Transverse colon (tissue), 4 donors: ENCODE results near the gene NKRF. TPM values are rescaled to one million over a fixed set of nuclear protein-coding genes. Genes with fewer than 3 reads are reported as not detected.
A peak's percentile ranks its signal among the peaks of the same experiment; 100 is the strongest.

Source experiments
- DNase-seq: peaks from one replicate; pipeline ENCODE4 v3.0.0-alpha.2; 2019
- H3K27ac ChIP-seq, 4 donors: fragments of 200-600 bp; sonication (generic); 2 replicates each; pipeline ENCODE4 v1.5.1; 2016 to 2018; ENCODE audit warnings: inconsistent platforms in 4 of 4
- H3K27me3 ChIP-seq: fragments of 200-600 bp; sonication (generic); 2 replicates; pipeline ENCODE4 v1.5.1; 2017; ENCODE audit warnings: inconsistent platforms
- H3K36me3 ChIP-seq, 4 donors: fragments of 200-600 bp; sonication (generic); 2 replicates each; pipeline ENCODE4 v1.5.1; 2017 to 2019; ENCODE audit warnings: inconsistent platforms in 4 of 4
- H3K4me1 ChIP-seq, 4 donors: fragments of 200-600 bp; sonication (generic); 2 replicates each; pipeline ENCODE4 v1.5.1; 2017 to 2020; ENCODE audit warnings: inconsistent platforms in 4 of 4
- H3K4me3 ChIP-seq, 4 donors: fragments of 200-600 bp; sonication (generic); 1 replicate in 1 of 4; 2 replicates in 3 of 4; pipeline versions ENCODE4 v1.5.1 to v1.6.1; 2017 to 2019; ENCODE audit warnings: inconsistent platforms in 4 of 4
- H3K9me3 ChIP-seq, 2 donors: fragments of 200-600 bp; sonication (generic); 2 replicates each; pipeline ENCODE4 v1.5.1; 2017 to 2019; ENCODE audit warnings: inconsistent platforms in 2 of 2
- EP300 ChIP-seq: sonication (generic); formaldehyde crosslinking; IDR thresholded peaks from one replicate; pipeline ENCODE4 v1.6.1; 2017; ENCODE audit warnings: antibody characterized with exemption, low read depth
- POLR2A ChIP-seq: fragments of 450-650 bp; IDR thresholded peaks from one replicate; pipeline ENCODE4 v1.6.1; 2016; ENCODE audit warnings: antibody characterized with exemption, mild to moderate bottlenecking, moderate library complexity
- POLR2AphosphoS5 ChIP-seq, 3 donors: sonication (generic); formaldehyde crosslinking; IDR thresholded peaks; one replicate each; pipeline ENCODE4 v1.6.1; 2016; ENCODE audit warnings: antibody characterized with exemption in 3 of 3
- WGBS, 2 donors: methylation state at CpG; one replicate each; pipeline ENCODE4 v1.1.5; 2018; ENCODE audit warnings: low coverage in 1 of 2; 5-methylcytosine and 5-hydroxymethylcytosine counted together
- in situ Hi-C, 4 donors: fragments of 200-750 bp; cut with MboI; loops; one replicate each; pipeline versions ENCODE4 v1.15.0 to v1.15.1; 2017; ENCODE audit warnings: low sequenced_read_pairs in 3 of 4, low pct_ligation_motif_present in 1 of 4, low pct_unique_long_range_greater_than_20kb in 1 of 4
- intact Hi-C: fragments of 100-400 bp; cut with DNase I; formaldehyde crosslinking; loops from one replicate; pipeline ENCODE4 v1.15.1; 2023; ENCODE audit warnings: low total_unique reads
- total RNA-seq, 4 donors: library from RNA; depleted of rRNA; stranded (reverse); fragments of >200 nt; gene quantifications; one replicate each; pipeline ENCODE4 v1.1.0, GENCODE V29; 2016
- TF ChIP-seq, protein P1 (sequence below), 5 experiments: fragments of 200-600 bp in 3 of 5; fragments of 450-650 bp in 2 of 5; sonication (generic) in 3 of 5; IDR thresholded peaks; 1 replicate in 2 of 5; 2 replicates in 3 of 5; pipeline ENCODE4 v1.5.1; 2016 to 2017; ENCODE audit warnings: antibody characterized with exemption in 5 of 5, inconsistent platforms in 3 of 5, mild to moderate bottlenecking in 2 of 5, moderate library complexity in 1 of 5

The NKRF gene
- 1 to 10 TPM; 1.5 to 6.8 (median 3.3) TPM for total RNA-seq

DNA sequence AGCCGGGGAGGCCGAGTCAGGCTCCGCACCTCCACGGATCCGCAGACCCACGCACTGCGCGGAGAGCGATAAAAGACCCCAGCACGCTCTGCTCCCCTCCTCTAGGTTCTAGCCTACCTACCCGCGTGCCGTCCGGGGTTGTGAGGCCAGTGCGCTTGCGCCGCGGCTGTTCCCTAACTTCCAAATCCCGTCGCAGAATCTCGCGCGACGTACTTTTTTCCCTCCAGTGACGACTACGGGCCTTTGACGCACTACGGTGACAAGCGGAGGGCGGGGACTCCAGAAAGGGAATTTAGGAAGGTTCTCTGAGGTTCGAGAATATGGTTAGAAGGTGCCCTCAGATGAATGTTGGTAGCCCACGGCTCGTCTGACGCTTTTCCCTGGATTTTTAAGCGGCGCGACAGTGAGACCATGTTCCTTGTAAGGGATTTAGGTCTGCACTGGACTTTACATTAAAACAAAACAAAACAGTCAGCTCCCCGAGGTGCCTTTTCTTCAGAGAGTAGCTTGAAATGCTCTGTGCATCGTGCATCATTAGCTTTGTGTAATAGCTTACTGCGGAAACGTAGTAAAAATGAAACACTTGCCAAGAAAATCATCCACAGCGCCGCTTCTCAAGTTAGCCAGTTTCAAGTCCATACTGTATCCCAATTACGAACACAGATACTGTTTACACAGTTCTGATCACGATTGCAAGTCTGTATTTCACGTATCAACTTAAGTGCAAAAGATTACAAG lies at the start of gene NKRF:
Gene NKRF, minus strand, starts transcription at position 145 of the 738 bp plus-strand sequence.
- H3K36me3 ChIP-seq = no peaks in the 10 kb centered on the region
- peak within 1 kb of the TSS; percentile 68 to 85 (median 78) for H3K4me3 ChIP-seq
- intact Hi-C loops (no loop called here), in situ Hi-C loops (no loop called here)
- no peaks in the 10 kb centered on the region for H3K9me3 ChIP-seq
- peaks cover 0 to 3% (median 0%) of the 10 kb centered on the region in 4 donors for H3K4me1 ChIP-seq
- WGBS, 2 donors = 46% methylated on average over 46 of the region's 46 CpGs; no CpG with 5 or more reads in 1 of the 2 donors
- peak; percentile 83 for TF ChIP-seq POLR2A
- TF ChIP-seq, protein P1, sequence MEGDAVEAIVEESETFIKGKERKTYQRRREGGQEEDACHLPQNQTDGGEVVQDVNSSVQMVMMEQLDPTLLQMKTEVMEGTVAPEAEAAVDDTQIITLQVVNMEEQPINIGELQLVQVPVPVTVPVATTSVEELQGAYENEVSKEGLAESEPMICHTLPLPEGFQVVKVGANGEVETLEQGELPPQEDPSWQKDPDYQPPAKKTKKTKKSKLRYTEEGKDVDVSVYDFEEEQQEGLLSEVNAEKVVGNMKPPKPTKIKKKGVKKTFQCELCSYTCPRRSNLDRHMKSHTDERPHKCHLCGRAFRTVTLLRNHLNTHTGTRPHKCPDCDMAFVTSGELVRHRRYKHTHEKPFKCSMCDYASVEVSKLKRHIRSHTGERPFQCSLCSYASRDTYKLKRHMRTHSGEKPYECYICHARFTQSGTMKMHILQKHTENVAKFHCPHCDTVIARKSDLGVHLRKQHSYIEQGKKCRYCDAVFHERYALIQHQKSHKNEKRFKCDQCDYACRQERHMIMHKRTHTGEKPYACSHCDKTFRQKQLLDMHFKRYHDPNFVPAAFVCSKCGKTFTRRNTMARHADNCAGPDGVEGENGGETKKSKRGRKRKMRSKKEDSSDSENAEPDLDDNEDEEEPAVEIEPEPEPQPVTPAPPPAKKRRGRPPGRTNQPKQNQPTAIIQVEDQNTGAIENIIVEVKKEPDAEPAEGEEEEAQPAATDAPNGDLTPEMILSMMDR (IDR thresholded peaks at IDR 0.05) = no peak
- peak; percentile 96 to 97 (median 96) for TF ChIP-seq POLR2AphosphoS5 (IDR thresholded peaks at IDR 0.05)
- TF ChIP-seq EP300 = no peak
- H3K27ac ChIP-seq = peak within 1 kb of the TSS; percentile 88 to 93 (median 90)
- H3K27me3 ChIP-seq = no peaks in the 10 kb centered on the region
- peak; percentile 94 for DNase-seq

DNA sequence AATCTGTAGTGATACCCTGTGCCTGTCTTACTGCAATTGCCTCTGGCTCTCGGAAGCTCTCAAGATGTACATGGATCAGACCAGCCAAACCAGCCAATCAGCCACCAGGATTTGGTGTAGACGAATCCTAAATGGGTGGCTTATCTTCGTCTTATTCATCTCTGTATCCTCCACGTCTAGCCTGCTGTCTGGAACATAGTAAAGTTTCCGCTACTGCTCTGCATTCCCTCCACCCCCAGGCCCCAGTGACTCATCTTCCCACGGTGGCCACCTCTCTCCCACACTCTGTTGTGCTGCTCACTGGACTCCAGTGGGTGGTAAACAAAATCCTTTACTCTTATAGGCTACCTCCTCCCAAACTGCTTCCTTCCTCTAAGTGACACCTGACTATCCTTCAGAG lies 48.9 kb upstream of the NKRF start:
- 65% methylated on average over 6 of the region's 6 CpGs; no CpG with 5 or more reads in 1 of the 2 donors for WGBS, 2 donors
- Histone ChIP-seq H3K4me1 (peaks cover 0 to 3% (median 0%) of the 10 kb centered on the region in 4 donors), H3K4me3 (no peak overlapping the region), H3K36me3 (no peaks in the 10 kb centered on the region), H3K9me3 (no peaks in the 10 kb centered on the region), H3K27me3 (no peaks in the 10 kb centered on the region), H3K27ac (peak overlapping the region in 2 of 4 donors; percentile 8 to 34)
- in situ Hi-C loops (no loop called here), intact Hi-C loops (no loop called here)
- TF ChIP-seq EP300 (no peak), POLR2A (no peak), POLR2AphosphoS5 (IDR thresholded peaks at IDR 0.05) (no peak)
- TF ChIP-seq, protein P1 (IDR thresholded peaks at IDR 0.05) = no peak
- DNase-seq = no peak

DNA sequence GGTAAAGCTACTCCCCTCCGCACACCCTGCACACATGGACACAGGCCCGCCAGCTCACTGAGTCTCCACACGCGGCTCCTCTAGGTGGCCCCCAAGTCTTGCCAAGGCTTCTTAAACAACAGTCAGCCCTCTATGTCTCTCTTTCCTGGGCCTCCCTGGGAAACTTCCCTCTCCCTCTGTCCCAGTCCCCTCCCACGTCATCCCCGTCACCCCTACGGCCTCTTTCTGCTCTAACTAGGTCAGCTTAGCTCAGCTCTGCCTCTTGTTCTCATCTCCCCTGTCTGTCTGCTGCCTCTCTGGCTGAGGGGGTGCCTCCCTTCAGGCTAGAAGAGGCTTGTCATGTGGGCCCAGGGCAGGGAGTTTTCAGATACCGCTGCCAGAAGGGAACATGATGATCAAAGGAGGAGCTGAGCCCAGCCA lies 47.9 kb upstream of the NKRF start:
- in situ Hi-C loops = no loop called here
- Histone ChIP-seq H3K4me1 (peaks cover 0 to 3% (median 0%) of the 10 kb centered on the region in 4 donors), H3K9me3 (no peaks in the 10 kb centered on the region), H3K4me3 (no peak overlapping the region), H3K36me3 (no peaks in the 10 kb centered on the region), H3K27me3 (no peaks in the 10 kb centered on the region), H3K27ac (peak overlapping the region; percentile 23 to 53 (median 30))
- 33 to 83% methylated on average over 2 to 8 of the region's 8 CpGs for WGBS, 2 donors
- TF ChIP-seq POLR2A = no peak
- TF ChIP-seq, protein P1 (IDR thresholded peaks at IDR 0.05) = no peak
- no peak for TF ChIP-seq EP300
- no peak for TF ChIP-seq POLR2AphosphoS5 (IDR thresholded peaks at IDR 0.05)
- intact Hi-C loops = no loop called here
- no peak for DNase-seq

DNA sequence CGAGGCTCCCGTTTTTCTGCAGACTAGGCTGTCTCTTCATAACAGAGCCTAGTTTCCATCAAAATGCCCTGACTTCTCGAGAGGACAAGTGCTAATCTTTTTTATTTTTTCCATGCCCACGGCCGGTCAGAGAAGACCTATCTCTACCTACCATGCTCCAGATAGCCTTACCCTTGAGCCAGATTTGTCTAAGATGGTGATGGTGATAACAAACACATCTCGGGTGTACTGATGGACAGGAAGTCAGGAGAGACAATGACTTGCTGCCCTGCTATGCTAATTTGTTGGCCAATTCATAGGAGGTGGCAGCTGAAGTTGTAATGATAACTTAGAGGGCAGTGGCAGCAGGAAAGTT lies 42.2 kb upstream of the NKRF start:
- no peak for DNase-seq
- Histone ChIP-seq H3K4me1 (no peaks in the 10 kb centered on the region), H3K27ac (no peak overlapping the region), H3K4me3 (no peak overlapping the region), H3K36me3 (no peaks in the 10 kb centered on the region), H3K27me3 (no peaks in the 10 kb centered on the region), H3K9me3 (no peaks in the 10 kb centered on the region)
- in situ Hi-C loops (no loop called here), intact Hi-C loops (no loop called here)
- WGBS, 2 donors = 72 to 80% methylated on average over 1 to 6 of the region's 6 CpGs
- no peak for TF ChIP-seq POLR2AphosphoS5 (IDR thresholded peaks at IDR 0.05)
- no peak for TF ChIP-seq POLR2A
- no peak for TF ChIP-seq EP300
- TF ChIP-seq, protein P1 (IDR thresholded peaks at IDR 0.05) = no peak
